GM18870 (cell line): ENCODE measurements around the gene DAB2IP.
"Not testable (repeated sequence)": the region's sequence is repeated elsewhere in the genome, so short reads cannot be mapped to it uniquely, and the experiment has no call there.

Source experiments
- ATAC-seq: cut with Tn5 transposase; IDR thresholded peaks from one replicate; pipeline ENCODE4 v1.9.1; 2021; ENCODE audit warnings: moderate library complexity; ENCODE audit not compliant: unreplicated experiment

Gene DAB2IP

DNA sequence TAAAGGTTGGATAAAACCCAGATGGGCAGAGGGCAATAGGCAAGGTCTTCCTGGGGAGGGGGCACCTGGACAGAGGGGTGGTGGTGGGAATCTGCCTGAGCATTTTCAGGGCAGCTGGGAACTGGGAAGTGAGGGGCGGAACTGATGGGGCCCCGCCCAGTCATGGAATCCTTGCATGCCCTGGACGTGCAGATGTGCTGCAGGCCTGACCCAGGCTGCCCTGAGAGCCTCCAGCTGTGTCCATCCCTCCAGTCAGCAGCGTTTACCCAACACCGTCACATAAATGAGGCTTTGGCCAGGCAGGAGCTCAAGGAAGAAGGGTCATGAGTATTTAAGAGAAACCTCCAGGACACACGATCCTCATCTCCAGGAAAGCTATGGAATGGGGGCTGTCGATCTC, 70.3 kb downstream of the DAB2IP start:
- no peak for ATAC-seq

DNA sequence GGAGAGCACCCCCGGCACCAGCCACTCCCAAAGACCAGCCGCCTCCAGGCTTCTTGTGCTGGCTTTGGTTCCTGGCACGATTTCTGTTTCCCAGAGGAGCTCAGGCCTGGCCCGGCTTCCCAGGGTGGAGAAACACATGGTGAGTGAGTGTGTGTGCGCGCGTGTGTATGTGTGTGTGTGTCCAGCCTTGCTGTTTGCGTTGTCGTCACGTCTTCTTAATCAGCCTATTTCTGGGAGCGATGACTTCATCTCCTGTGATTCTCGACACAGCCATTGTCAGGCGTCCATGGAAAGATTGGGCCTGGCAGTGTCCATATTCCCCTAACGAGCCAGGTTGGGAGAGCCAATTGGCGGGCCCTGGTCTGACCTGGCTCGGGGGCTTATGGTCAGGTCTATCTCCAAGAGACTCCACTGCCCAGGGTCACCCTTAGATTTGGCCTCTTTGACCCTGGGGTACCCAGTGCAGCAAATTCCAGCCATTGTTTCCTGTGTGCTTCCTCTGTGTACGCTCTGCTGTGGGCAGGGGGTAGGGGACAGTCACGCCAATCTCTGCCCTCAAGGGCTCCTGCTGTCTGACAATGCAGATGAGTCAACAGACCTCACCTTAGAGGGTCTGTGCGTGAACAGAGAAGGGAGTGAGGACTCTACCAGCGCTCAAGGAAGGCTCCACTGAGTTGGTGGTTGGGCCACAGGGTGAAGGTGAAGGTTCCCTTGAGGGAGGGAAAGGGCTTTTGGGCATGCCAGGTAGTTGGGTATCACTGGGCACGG, 73.8 kb downstream of the DAB2IP start:
- no peak for ATAC-seq

- ATAC-seq = no peak
Measured at GRCh38 chr9:121727295-121728020, 76.0 kb downstream of the DAB2IP start.

GRCh38 chr9:121728916-121729315, 77.5 kb downstream of the DAB2IP start:
- no peak for ATAC-seq

DNA sequence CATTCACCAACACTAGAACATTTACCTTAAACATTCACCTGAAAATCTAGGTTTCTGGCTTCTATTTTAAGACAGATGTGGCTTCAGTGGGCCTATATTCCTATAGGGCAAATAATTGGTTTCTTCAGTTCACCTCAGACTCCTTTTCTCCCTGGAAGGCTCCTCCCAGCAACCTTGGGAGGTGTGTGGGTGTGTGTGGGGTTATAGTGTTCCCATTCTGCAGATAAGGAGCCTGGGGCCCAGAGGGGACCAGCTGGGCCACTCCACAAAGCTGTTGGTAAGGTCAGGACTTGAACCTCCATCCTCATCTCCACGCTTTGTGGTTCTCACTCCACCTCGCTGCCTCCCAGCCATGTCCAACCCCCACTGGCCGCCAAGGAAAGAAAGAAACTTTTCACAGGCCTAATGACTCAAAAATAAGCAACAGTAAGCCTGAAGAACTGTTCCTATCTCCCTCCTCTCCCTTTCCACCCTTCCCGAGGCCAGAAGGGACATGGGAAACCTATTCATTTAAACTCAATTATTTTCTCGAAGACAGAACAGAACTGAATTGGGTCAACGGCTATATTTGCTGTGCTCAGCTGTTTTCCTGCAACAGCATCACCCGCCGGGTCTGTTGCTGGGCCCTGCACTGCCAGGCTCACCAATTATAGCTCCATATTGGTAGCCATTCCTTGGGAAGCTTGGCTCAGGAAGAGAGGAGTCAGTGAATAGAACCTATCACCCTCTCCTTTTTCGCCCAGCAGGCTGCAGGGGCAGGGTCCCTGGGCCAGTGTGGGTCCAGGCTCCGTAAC, 78.5 kb downstream of the DAB2IP start:
- no peak for ATAC-seq

GRCh38 chr9:121731090-121731489, 79.7 kb downstream of the DAB2IP start:
- ATAC-seq = no peak

DNA sequence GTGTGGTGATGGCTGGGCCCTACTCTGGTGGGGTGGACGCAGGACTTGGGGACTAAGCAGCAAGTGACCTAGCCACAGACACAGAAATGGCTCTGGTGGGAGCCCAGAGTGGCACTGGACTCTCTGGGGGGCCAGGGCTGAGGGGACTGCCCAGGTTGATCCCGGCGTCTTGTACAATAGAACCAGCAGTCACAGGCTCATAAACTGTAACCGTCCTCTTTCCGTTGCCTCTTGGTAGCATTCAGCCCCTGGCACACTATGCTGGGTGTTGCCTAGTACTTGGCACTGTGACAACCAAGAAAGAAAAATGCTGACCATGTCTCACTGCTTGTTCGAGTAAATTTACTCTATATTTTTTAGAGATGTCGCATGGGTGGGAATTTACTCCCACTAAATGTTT, 80.5 kb downstream of the DAB2IP start:
- ATAC-seq = no peak

DNA sequence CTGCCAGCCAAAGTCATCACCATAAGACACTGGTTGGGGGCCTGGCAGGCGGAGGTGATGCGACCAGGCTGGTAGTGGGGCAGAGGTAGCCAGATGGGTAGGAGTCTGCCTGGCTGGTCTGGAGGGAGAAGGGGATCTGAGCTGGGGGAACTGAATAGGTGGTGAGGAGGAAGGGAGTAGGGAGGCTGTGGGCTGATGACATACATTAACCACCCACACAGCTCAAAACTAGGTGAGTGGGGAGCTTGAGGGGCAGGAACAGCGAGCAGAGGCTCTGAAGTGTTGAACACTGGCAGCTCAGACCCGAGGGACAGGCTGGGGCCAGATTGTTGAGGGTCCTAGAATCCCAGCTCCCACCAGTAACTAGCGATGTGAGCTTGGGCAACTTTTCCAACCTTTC, 81.0 kb downstream of the DAB2IP start:
- ATAC-seq = no peak

- ATAC-seq = no peak
Measured at GRCh38 chr9:121732886-121733285, 81.5 kb downstream of the DAB2IP start.

DNA sequence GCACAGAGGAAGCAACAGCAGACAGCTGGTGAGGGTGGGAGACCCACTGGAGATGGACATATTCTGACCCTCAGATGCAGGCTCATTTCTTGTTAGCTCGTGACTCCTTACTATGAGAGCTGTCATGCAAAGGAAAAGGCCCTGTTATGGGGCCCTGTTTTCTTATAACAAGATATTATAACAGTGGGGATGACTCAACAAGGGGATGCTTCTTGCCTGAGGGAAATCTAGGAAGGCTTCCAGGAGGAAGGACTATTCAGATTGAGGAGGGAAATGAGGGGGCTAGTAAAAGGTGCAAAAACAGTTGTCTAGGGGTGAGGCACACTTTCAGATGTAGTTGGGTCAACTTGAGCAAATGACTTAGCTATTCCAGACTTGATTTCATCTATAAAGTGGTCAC, 83.0 kb downstream of the DAB2IP start:
- no peak for ATAC-seq

DNA sequence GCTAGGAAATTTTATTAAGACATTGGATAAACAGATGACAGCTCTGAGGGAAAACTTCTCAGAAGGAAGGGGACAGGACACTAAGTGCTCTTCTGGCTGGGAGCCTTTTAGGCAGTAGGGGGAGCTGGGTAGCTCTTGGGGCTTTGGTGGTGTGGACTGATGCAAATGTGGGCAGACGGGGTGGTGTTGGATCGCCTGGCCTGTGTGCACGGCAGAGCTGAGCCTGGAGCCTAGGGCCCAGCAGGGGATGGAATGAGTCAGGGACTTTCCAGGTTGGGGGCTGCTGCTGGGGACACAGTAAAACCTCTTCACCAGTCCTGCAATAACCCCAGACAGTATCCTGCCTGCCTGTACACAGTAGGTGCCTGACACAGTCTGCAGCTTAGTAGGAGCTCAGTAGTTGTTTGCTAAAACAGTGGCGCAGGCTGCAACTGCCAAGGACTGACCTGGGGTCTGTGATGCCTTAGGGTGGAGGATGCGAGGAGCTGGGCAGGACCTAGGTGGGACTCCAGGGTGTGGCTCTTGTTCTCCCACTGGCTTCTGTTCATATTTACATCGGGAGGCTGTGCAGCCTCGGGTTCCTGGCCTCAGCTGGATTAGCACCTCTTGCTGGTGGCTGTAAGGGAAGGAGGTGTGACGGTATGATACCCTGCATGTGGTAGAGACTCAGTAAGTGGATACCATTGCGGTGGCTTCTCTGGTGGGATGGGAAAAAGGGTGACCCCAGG, 83.8 kb downstream of the DAB2IP start:
- no peak for ATAC-seq

DNA sequence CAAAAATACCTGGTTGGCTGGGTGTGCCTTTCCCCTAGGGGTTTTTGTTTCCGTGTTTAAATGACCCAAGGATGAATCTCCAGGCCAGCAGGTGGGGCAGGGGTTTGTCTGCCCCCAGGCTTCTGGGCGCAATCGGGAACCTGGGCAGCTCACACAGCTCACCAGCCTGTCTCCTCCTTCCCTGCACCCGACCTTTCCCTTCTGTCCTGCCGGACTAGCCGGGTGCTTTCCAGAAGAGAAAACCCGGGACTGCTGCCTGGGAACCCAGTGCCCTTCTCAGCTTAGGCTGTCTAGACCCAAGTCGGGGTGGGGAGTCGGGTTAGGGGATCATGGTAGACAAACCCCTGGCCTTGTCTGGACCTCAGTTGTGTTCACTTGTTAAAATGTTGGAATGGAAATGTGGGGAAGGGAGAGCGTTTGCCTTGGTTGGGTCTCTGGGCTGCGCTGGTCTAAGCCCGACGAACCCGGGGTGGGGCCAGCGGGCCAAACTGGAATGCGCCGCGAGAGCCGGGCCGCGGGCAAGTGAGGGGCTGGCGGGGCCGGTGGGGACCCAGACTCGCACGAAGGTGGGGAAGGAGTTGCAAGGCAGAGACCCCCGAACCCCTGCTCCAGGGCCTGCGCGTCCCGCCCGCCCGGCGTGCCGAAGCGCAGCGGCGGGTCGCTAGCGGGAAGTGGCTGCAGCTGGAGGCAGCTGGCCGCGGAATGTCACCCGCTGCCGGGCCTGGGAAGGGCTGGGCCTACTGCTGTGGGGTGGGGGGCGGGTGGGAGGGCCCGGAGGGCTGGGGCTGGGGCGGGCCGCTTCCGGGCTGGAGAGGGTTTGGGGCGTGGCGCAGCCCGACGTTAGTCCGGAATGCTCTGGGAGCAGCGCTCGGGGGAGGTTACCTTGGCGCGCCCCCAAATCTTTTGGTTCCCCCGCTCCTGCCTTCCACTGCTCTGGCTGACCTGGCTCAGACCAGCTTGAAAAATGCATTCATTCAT, 84.6 kb downstream of the DAB2IP start:
- no peak for ATAC-seq

GRCh38 chr9:121736934-121737462, 85.6 kb downstream of the DAB2IP start:
- no peak for ATAC-seq

- no peak for ATAC-seq
Measured at GRCh38 chr9:121737481-121737931, 86.1 kb downstream of the DAB2IP start.

GRCh38 chr9:121738411-121738810, 87.0 kb downstream of the DAB2IP start:
- no peak for ATAC-seq

DNA sequence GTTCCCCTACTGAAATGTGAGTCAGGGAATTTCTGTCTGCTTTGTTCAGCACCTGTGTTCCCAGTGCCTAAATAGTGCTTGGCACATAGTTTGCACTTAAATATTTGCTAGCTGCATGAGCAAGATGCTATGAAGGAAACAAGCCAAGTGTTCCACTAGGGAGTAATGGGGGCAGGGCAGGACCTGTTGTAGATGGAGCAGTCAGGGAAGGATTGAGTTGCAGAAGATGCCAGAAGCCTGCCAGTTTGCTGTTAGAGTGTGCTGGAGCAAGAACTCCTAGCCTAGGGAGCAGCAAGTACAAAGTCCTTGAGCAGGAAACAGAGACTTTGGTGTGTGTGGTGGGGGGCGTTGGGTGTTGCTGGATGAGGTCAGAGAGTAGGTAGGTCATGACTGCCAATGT, 87.5 kb downstream of the DAB2IP start:
- ATAC-seq = no peak

DNA sequence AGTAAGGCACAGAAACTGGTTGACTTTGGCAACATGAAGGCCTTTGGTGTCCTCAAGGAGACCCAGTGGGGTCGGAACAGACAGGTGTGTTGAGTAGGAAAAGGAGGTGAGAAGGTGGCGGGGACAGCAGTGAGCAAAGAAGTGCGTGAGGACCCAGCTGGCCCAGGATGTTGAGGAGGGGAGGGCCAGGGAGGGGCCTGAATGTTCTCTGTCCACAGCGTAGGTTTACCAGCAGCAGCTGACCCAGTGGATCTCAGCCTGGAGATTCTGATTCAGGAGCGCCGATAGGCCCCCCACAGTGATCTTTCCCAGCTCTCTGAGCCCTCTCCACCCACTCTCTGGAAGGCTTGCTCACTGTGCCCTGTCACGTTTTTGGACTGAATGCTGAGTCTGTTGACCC, 88.5 kb downstream of the DAB2IP start:
- ATAC-seq = no peak

- ATAC-seq = no peak
Measured at GRCh38 chr9:121741228-121741918, 89.9 kb downstream of the DAB2IP start.

DNA sequence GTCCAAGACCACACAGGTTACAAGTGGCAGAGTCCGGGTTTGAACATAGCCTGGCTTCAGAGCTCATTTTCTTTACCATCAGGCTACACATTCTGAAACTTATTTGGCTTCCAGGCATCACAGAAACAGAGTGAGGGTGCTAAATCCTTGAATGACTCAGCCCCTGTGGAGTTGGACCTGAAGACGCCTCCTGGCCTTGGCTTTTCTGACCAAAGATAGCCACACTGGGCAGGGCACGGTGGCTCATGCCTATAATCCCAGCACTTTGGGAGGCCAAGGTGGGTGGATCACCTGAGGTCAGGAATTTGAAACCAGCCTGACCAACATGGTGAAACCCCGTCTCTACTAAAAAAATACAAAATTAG, 90.5 kb downstream of the DAB2IP start:
- ATAC-seq = not testable (repeated sequence)
